Pulmonary artery endothelial cell (primary cell): ENCODE data around the gene GOLM1. TPM values are rescaled to one million over a fixed set of nuclear protein-coding genes. Genes with fewer than 3 reads are reported as not detected.
"Not testable (repeated sequence)": the region's sequence is repeated elsewhere in the genome, so short reads cannot be mapped to it uniquely, and the experiment has no call there.

Source experiments
- DNase-seq: peaks from one replicate; pipeline ENCODE4 v3.0.0-alpha.2; 2011; ENCODE audit warnings: low read depth, low spot score
- total RNA-seq: library from RNA; depleted of rRNA; stranded (reverse); fragments of >200 nt; gene quantifications from 2 replicates; pipeline ENCODE4 v1.2.3, GENCODE V29; 2014

GOLM1 gene
- total RNA-seq, 1 donor from 2014 or later = 85.1 TPM

GRCh38 chr9:86091477-86091876 is 7.9 kb downstream of the GOLM1 start:
- no peak for DNase-seq

GRCh38 chr9:86082870-86083269 is 16.5 kb downstream of the GOLM1 start:
- no peak for DNase-seq

GRCh38 chr9:86079865-86080469 is 19.4 kb downstream of the GOLM1 start:
- no peak for DNase-seq

- DNase-seq = no peak
Measured at GRCh38 chr9:86079421-86079831, 19.9 kb downstream of the GOLM1 start.

GRCh38 chr9:86078731-86079130 is 20.6 kb downstream of the GOLM1 start:
- DNase-seq = no peak

- no peak for DNase-seq
Measured at GRCh38 chr9:86077276-86077675, 22.1 kb downstream of the GOLM1 start.

- DNase-seq = no peak
Measured at GRCh38 chr9:86075132-86076109, 23.9 kb downstream of the GOLM1 start.

GRCh38 chr9:86073839-86074238 is 25.5 kb downstream of the GOLM1 start:
- no peak for DNase-seq

- DNase-seq = no peak
Measured at GRCh38 chr9:86072394-86072877, 26.9 kb downstream of the GOLM1 start.

- DNase-seq = no peak
Measured at GRCh38 chr9:86069206-86069869, 30.0 kb downstream of the GOLM1 start.

GRCh38 chr9:86064220-86064619 is 35.1 kb downstream of the GOLM1 start:
- no peak for DNase-seq

GRCh38 chr9:86062845-86063693 is 36.3 kb downstream of the GOLM1 start:
- no peak for DNase-seq

GRCh38 chr9:86061972-86062739 is 37.2 kb downstream of the GOLM1 start:
- no peak for DNase-seq

- no peak for DNase-seq
Measured at GRCh38 chr9:86057491-86057890, 41.9 kb downstream of the GOLM1 start.

- DNase-seq = no peak
Measured at GRCh38 chr9:86054695-86055094, 44.7 kb downstream of the GOLM1 start.

GRCh38 chr9:86052556-86053468 is 46.5 kb downstream of the GOLM1 start:
- DNase-seq = no peak

GRCh38 chr9:86048018-86048742 is 51.2 kb downstream of the GOLM1 start:
- not testable (repeated sequence) for DNase-seq

GRCh38 chr9:86047361-86047760 is 52.0 kb downstream of the GOLM1 start:
- DNase-seq = no peak
